Activated CD8-positive, alpha-beta T cell treated with anti-CD3 and anti-CD28 coated beads for 36 hours (primary cell): Measurements from ENCODE around the gene OR7C2. TPM values are rescaled to one million over a fixed set of nuclear protein-coding genes. Genes with fewer than 3 reads are reported as not detected.
A peak's percentile ranks its signal among the peaks of the same experiment; 100 is the strongest.

ENCODE experiments used
- ATAC-seq: fragments of 200-7000 bp; cut with Tn5 transposase; one replicate; pipeline ENCODE4 v1.10.0; 2021; ENCODE audit warnings: mild to moderate bottlenecking, moderate library complexity
- CTCF ChIA-PET: fragments of 350-600 bp; sonication (Branson Sonifier 250); formaldehyde crosslinking; loops from one replicate; lab custom pipeline; 2021; ENCODE audit warnings: antibody characterized with exemption; lab: Charles Lee
- POLR2A ChIA-PET: fragments of 350-600 bp; sonication (Branson Sonifier 250); formaldehyde crosslinking; loops from one replicate; lab custom pipeline; 2021; ENCODE audit warnings: antibody characterized with exemption; lab: Charles Lee
- DNase-seq: peaks from one replicate; pipeline ENCODE4 v3.0.0-alpha.2; 2020
- H3K27ac Mint-ChIP-seq: one replicate; pipeline ENCODE4 v1.8.0; 2021; ENCODE audit warnings: mild to moderate bottlenecking, mixed read lengths
- H3K27me3 Mint-ChIP-seq: one replicate; pipeline ENCODE4 v1.8.0; 2021; ENCODE audit warnings: mixed read lengths
- H3K36me3 Mint-ChIP-seq: one replicate; pipeline ENCODE4 v1.8.0; 2021; ENCODE audit warnings: low read depth, mixed read lengths
- H3K4me1 Mint-ChIP-seq: one replicate; pipeline ENCODE4 v1.8.0; 2021; ENCODE audit warnings: low read depth, mixed read lengths
- H3K4me3 Mint-ChIP-seq: one replicate; pipeline ENCODE4 v1.8.0; 2021; ENCODE audit warnings: mild to moderate bottlenecking, moderate library complexity, mixed read lengths
- H3K9me3 Mint-ChIP-seq: one replicate; pipeline ENCODE4 v1.8.0; 2021; ENCODE audit warnings: mixed read lengths
- intact Hi-C: fragments of 100-400 bp; cut with micrococcal nuclease; formaldehyde crosslinking; loops from one replicate; pipeline ENCODE4 v1.10.0; 2022
- total RNA-seq, 2 experiments: library from RNA; stranded (reverse); gene quantifications; one replicate each; pipeline ENCODE4 v1.2.3, GENCODE V29; 2021
- TF ChIP-seq, protein P1 (sequence below): fragments of 200-600 bp; IDR thresholded peaks from one replicate; pipeline ENCODE4 v1.8.0; 2022; ENCODE audit warnings: antibody characterized with exemption, mild to moderate bottlenecking

OR7C2 gene
- total RNA-seq, 2 experiments from 2014 or later, result not detected

DNA sequence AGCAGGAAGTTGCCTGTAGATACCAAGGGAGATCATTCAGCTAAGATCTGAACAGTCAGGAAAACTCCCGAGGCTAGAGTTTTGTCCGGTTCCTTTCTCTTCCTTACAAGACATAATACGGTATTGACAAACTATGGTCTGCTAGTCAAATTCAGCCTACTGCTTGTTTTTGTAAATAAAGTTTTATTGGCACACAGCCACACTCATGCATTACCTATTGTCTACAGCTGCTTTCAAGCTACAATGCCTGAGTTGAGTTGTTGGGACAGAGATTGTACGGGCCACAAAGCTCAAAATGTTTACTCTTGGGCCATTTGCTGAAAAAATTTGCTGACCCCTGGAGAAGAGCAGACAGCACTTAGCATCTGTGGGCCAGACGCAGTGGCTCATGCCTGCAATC, 35.8 kb downstream of the OR7C2 start:
- ATAC-seq (no peak), DNase-seq (no peak)
- Mint-ChIP-seq H3K4me3 (no peak overlapping the region), H3K27ac (no peak overlapping the region), H3K36me3 (no peaks in the 10 kb centered on the region), H3K27me3 (peaks cover 44% of the 10 kb centered on the region), H3K4me1 (no peaks in the 10 kb centered on the region), H3K9me3 (no peaks in the 10 kb centered on the region)
- TF ChIP-seq, protein P1, sequence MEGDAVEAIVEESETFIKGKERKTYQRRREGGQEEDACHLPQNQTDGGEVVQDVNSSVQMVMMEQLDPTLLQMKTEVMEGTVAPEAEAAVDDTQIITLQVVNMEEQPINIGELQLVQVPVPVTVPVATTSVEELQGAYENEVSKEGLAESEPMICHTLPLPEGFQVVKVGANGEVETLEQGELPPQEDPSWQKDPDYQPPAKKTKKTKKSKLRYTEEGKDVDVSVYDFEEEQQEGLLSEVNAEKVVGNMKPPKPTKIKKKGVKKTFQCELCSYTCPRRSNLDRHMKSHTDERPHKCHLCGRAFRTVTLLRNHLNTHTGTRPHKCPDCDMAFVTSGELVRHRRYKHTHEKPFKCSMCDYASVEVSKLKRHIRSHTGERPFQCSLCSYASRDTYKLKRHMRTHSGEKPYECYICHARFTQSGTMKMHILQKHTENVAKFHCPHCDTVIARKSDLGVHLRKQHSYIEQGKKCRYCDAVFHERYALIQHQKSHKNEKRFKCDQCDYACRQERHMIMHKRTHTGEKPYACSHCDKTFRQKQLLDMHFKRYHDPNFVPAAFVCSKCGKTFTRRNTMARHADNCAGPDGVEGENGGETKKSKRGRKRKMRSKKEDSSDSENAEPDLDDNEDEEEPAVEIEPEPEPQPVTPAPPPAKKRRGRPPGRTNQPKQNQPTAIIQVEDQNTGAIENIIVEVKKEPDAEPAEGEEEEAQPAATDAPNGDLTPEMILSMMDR, result no peak
- ChIA-PET POLR2A (interaction anchor here (1.0 kb wide), 1 partner anchor 12 kb away, joined by 3 read pairs; no protein-coding TSS in a partner anchor), CTCF (interaction anchor here (1.1 kb wide), 1 partner anchor 178 kb away, joined by 3 read pairs; no protein-coding TSS in a partner anchor)
- intact Hi-C loops, result no loop called here

DNA sequence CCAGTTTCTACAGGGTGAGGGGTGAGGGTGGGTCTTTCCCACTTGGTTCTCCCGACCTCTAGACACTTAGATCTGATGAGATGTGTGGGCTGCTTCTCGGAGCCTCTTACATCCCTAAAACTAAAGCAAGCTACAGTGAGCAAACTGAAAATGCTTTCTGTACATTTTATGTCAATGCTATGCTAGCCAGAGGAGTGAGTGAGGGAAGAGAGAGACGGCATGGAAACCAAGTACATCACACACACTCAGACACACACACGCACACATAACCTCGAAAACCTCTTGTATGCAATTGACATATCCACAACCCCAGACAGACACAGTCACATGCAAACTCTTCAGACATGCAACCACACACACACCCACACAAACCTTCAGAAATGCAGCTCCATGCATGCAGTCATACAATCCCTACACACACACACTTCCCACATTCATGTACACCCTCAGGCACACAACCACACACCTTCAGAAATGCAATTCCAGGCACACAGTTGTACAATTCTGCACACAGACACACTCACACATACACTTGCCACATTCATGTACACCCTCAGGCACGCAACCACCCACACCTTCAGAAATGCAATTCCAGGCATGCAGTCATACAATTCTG, 37.0 kb downstream of the OR7C2 start:
- intact Hi-C loops, result no loop called here
- Mint-ChIP-seq H3K27me3 (peaks cover 45% of the 10 kb centered on the region), H3K9me3 (no peaks in the 10 kb centered on the region), H3K27ac (no peak overlapping the region), H3K4me1 (no peaks in the 10 kb centered on the region), H3K36me3 (no peaks in the 10 kb centered on the region), H3K4me3 (no peak overlapping the region)
- no peak for DNase-seq
- ChIA-PET POLR2A (no interaction called here), CTCF (no interaction called here)
- ATAC-seq, result no peak
- TF ChIP-seq, protein P1, result no peak

DNA sequence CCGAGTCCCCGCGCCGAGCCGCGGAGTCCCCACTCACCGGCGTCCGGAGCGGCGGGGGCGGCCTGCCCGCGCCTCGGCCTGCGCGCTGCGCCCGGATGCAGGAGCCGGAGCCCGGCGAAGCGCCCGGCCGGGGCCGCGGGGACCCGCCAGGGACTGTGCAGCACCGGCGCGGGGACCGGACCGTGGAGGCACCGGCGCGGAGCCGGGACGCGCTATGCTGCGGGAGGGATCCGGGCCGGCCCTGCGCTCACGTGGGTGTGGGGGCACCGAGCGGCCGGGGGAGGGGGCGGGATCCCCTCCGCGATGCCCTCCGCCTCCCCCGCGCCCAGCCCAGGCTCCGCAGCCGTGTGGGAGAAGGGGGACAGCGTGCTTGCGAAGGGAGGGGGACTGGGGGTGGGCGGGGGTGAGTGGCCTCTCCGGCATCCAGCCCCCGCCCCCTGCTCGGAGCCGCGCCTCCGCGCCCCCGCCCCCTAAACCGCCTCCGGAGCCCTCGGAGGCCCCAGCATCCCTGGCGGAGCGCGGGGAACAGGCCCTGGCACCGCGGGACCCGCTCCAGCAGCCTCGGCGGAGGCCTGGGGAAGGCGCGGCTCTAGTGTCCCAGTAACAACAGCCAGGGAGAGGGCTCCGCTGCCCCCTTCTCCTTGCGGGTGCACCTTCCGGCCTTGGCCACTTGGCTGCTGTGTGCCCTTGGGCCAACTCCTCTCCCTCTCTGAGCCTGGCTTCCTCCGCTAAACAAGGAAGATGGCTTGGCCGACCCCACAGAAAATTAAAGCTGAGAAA, 38.4 kb downstream of the OR7C2 start, which contains the start of gene SLC1A6:
TSS of gene SLC1A6 (minus strand) at position 389 of the 780 bp plus-strand sequence. CDS start 6,954 bp downstream, outside the sequence.
- no peak for ATAC-seq
- Mint-ChIP-seq H3K36me3 (no peaks in the 10 kb centered on the region), H3K4me3 (no peak within 1 kb of the TSS), H3K27me3 (peaks cover 45% of the 10 kb centered on the region), H3K9me3 (no peaks in the 10 kb centered on the region), H3K27ac (no peak within 1 kb of the TSS), H3K4me1 (no peaks in the 10 kb centered on the region)
- no peak for DNase-seq
- ChIA-PET POLR2A (no interaction called here), CTCF (no interaction called here)
- intact Hi-C loops, result no loop called here
- TF ChIP-seq, protein P1, result no peak

DNA sequence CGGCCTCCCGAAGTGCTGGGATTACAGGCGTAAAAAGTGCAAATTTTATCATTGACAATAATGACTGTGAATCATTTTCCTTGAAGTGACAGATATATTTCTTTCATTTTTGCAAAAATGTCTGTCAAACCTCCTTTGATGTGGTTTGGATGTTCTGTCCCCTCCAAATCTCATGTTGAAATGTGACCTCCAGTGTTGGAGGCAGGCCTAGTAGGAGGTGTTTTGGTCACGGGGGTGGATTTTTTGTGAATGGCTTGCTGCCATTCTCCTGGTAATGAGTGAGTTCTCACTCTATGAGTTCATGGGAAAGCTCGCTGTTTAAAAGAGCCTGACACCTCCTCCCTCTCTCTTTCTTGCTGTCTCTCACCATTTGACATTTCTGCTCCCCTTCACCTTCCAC, 43.8 kb downstream of the OR7C2 start:
- Mint-ChIP-seq H3K4me3 (no peak overlapping the region), H3K9me3 (peaks cover 1% of the 10 kb centered on the region), H3K4me1 (no peaks in the 10 kb centered on the region), H3K27ac (no peak overlapping the region), H3K27me3 (peaks cover 23% of the 10 kb centered on the region), H3K36me3 (no peaks in the 10 kb centered on the region)
- TF ChIP-seq, protein P1, result no peak
- DNase-seq, result peak; percentile 15
- ChIA-PET POLR2A (no interaction called here), CTCF (no interaction called here)
- no peak for ATAC-seq
- intact Hi-C loops, result no loop called here

Other genes starting within 250 kb of the OR7C2 start
- gene ADGRE2, start 162.9 kb upstream of the OR7C2 start, total RNA-seq, result under 1 TPM; 0.43 to 0.83 TPM
- gene OR7A5, start 106.3 kb upstream of the OR7C2 start, total RNA-seq, result not detected
- gene OR7C1, start 106.3 kb upstream of the OR7C2 start, total RNA-seq, result not detected
- gene OR7A10, start 92.6 kb upstream of the OR7C2 start, total RNA-seq, result not detected
- gene OR7A17, start 55.4 kb upstream of the OR7C2 start, total RNA-seq, result not detected
- not detected for gene SLC1A6, start 38.4 kb downstream of the OR7C2 start, total RNA-seq
- not detected for gene CASP14, start 108.0 kb downstream of the OR7C2 start, total RNA-seq
- not detected for gene OR1I1, start 140.7 kb downstream of the OR7C2 start, total RNA-seq
- gene SYDE1, start 165.9 kb downstream of the OR7C2 start, total RNA-seq, result 1 to 10 TPM; 1.1 to 1.8 TPM